Measurements from ENCODE around the gene NRF1. TPM values are rescaled to one million over a fixed set of nuclear protein-coding genes. Genes with fewer than 3 reads are reported as not detected.
"Not testable (repeated sequence)": the region's sequence is repeated elsewhere in the genome, so short reads cannot be mapped to it uniquely, and the experiment has no call there.

NRF1 gene
- total and polyA plus RNA-seq, 12 donors: 7.7 to 16.0 (median 10.1) TPM

- H3K4me3 ChIP-seq: no peak overlapping the region
- 76 to 91% (median 83%) methylated on average over 3 to 9 of the region's 9 CpGs for WGBS, 4 donors
- no peaks in the 10 kb centered on the region for H3K9me3 ChIP-seq (replicated peaks in 1 of 3)
- DNase-seq: no peak
- H3K27me3 ChIP-seq: no peaks in the 10 kb centered on the region
- intact Hi-C loops (cut with DNase I): no loop called here
- no peaks in the 10 kb centered on the region for H3K36me3 ChIP-seq (replicated peaks in 1 of 2)
- no peak overlapping the region for H3K27ac ChIP-seq
- TF ChIP-seq POLR2A (IDR thresholded peaks at IDR 0.05) (no peak), CTCF (IDR thresholded peaks at IDR 0.05) (no peak)
- H3K4me1 ChIP-seq (replicated peaks in 1 of 2): no peaks in the 10 kb centered on the region
Measured at GRCh38 chr7:129793506-129794310, 182.2 kb downstream of the NRF1 start.

DNA sequence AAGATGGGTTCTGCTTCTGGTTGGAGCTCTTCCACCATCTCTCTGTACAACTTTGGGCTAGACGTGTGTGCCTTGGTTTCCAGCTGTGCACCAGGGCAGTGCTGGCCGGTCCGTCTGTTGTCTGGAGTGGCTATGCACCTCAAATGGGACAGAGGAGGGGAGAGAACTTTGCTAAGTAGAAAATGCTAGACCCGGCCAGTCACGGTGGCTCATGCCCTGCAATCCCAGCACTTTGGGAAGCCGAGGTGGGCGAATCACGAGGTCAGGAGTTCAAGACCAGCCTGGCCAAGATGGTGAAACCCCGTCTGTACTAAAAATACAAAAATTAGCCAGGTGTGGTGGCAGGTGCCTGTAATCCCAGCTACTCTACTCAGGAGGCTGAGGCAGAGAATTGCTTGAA is 182.9 kb downstream of the NRF1 start:
- intact Hi-C loops (cut with DNase I); H3K27ac ChIP-seq; H3K27me3 ChIP-seq; H3K4me1 ChIP-seq (replicated peaks in 1 of 2); H3K36me3 ChIP-seq (replicated peaks in 1 of 2); H3K4me3 ChIP-seq; H3K9me3 ChIP-seq (replicated peaks in 1 of 3); DNase-seq: not testable (repeated sequence)
- WGBS, 4 donors: 82 to 91% (median 88%) methylated on average over 8 to 9 of the region's 9 CpGs

GRCh38 chr7:129796186-129796775 is 184.8 kb downstream of the NRF1 start:
- DNase-seq: no peak
- intact Hi-C loops (cut with DNase I): no loop called here

DNA sequence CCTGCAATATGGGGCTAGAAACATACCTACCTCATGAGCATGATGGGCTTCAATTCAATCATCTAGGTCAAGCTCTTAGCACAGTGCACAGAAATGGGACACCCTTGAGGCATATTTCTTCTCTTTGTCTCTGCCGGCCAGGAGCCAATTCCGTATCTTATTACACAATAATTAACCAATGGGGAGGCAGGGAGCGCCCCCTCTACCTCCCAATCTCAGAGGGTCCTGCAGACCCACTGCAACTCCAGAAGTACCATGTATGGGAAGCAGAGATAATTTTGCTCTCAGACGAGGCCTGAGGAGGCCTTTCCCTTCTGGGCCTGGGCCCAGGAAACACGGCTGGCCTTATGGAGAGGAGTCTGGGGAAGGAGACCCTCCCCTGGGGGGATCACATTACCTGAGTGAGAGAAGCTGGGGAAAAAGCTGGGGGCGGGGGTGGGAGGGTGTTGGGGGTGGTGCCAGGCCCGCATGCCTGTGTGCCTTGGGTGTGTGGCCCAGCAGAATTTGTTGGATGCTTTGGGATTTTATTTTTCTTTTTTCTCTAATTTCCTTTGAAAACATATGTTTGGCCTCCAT is 185.8 kb downstream of the NRF1 start:
- TF ChIP-seq POLR2A (IDR thresholded peaks at IDR 0.05) (no peak), CTCF (IDR thresholded peaks at IDR 0.05) (no peak)

More at GRCh38 chr7:129796186-129796775, 184.8 kb downstream of the NRF1 start:
- Histone ChIP-seq H3K36me3 (replicated peaks in 1 of 2) (no peaks in the 10 kb centered on the region), H3K9me3 (replicated peaks in 1 of 3) (no peaks in the 10 kb centered on the region), H3K4me1 (replicated peaks in 1 of 2) (no peaks in the 10 kb centered on the region), H3K27ac (no peak overlapping the region), H3K4me3 (no peak overlapping the region), H3K27me3 (no peaks in the 10 kb centered on the region)
- 85 to 94% (median 86%) methylated on average over 5 to 9 of the region's 9 CpGs for WGBS, 4 donors
- TF ChIP-seq POLR2A (IDR thresholded peaks at IDR 0.05): no peak
- no peak for TF ChIP-seq CTCF (IDR thresholded peaks at IDR 0.05)

More for the DNA sequence above, 185.8 kb downstream of the NRF1 start:
- Histone ChIP-seq H3K36me3 (replicated peaks in 1 of 2) (no peaks in the 10 kb centered on the region), H3K4me3 (no peak overlapping the region), H3K9me3 (replicated peaks in 1 of 3) (no peaks in the 10 kb centered on the region), H3K4me1 (replicated peaks in 1 of 2) (no peaks in the 10 kb centered on the region), H3K27ac (no peak overlapping the region), H3K27me3 (no peaks in the 10 kb centered on the region)
- 76 to 83% (median 78%) methylated on average over 6 to 7 of the region's 7 CpGs for WGBS, 4 donors
- intact Hi-C loops (cut with DNase I): no loop called here
- DNase-seq: no peak

All from adrenal gland (tissue), 12 donors.